Stimulated activated CD4-positive, alpha-beta T cell treated with anti-CD3 and anti-CD28 coated beads, Interleukin-1b, Interleukin-23, amount 100 ng/mL, for 48 hours (primary cell): ENCODE measurements around the gene SYT1.
"Not testable (repeated sequence)": the region's sequence is repeated elsewhere in the genome, so short reads cannot be mapped to it uniquely, and the experiment has no call there.

Experiments
- DNase-seq: peaks from one replicate; pipeline ENCODE4 v3.0.0-alpha.2; 2020

SYT1 gene

DNA sequence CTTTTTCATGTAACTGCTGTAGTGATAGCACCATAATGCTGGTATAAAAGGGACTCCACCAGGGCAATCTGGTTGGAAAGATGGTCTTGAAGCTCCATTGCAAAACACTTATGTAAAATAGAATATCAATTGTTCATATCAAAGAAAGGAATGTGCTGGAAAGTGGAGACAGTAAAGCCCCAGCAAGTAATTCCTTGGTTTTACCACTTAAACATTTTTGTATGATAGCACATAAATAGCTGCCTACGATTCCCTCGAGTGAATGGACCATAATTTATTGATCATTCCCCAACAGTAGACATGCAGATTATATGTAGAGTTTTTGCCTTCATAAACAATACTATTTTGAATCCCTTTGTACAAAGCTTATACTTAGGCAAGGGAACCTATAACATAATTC is 550.7 kb downstream of the SYT1 start:
- DNase-seq, result no peak

DNA sequence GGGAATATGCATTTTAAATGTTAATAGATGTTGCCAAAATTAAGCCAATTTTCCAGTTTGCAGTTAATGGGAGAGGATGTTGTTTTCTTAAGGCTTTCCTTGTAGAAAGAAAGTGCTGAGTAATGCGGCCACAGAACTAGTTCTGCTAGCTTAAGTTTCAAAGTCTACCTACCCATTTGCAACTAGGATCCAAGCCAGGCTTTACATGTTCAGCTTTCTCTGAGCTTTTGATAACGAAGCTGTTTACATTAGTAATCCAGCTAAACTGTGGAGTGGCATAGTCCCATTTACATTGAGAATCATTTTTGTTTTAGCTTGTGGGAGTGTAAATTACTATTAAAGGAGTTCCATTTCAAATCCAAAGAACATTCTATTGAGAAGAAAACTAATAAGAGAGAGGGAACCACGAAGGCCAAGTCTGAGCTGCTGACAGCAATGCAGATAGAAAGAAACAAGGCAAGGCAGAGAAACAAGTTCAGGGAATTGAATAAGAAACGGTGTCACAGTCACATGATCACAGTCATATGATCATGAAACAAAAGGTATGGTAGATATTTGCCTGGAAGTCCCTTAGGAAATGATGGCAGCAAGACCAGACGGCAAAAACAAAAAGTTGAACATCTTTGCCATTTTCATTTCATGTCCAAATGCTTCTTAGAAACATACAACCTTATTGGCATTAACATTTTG is 551.3 kb downstream of the SYT1 start:
- no peak for DNase-seq

DNA sequence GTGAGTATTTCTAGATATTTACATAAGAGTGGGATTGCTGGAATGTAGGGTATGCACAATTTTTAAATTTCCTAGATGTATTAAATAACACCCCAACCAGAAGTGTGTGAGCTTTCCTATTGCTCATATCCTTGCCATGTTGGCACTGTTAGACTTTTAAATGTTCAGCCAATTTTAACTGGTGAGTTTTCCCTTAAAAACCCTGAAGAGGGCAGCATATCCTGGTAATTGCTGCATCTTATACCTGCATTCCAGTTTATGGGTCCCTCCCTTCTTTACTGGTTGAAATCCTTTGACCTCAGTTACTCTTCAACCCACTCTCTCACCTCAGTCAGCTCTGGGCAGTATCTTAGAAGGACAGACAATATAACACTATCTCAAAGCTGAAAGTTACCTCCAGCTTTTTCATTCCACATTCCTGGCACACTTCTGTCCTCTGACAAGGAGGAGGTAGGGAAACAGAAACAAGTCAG is 555.6 kb downstream of the SYT1 start:
- DNase-seq, result no peak

DNA sequence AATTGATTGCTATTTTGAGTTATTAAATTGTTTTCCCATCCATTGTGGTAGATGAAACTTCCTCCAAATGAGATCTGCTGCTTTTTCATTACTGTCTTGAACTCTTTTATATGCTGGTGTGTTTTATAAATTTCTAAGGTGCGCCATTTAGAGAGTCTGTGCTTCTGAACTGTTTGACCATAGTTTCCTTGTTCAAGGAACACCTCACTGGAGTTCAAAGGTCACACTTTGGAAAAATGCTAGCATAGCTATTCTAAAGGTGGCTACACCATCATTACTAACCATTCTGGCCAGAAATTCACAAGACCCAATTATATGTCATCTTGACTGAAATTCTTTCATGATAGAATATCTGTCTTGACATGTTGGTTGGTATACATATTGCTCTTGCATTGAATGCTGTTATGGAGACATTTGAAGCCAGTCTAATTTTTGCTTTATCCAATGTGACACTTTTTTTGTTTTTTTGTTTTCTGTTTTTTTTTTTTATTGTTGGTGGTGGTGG is 556.7 kb downstream of the SYT1 start:
- DNase-seq, result no peak

DNA sequence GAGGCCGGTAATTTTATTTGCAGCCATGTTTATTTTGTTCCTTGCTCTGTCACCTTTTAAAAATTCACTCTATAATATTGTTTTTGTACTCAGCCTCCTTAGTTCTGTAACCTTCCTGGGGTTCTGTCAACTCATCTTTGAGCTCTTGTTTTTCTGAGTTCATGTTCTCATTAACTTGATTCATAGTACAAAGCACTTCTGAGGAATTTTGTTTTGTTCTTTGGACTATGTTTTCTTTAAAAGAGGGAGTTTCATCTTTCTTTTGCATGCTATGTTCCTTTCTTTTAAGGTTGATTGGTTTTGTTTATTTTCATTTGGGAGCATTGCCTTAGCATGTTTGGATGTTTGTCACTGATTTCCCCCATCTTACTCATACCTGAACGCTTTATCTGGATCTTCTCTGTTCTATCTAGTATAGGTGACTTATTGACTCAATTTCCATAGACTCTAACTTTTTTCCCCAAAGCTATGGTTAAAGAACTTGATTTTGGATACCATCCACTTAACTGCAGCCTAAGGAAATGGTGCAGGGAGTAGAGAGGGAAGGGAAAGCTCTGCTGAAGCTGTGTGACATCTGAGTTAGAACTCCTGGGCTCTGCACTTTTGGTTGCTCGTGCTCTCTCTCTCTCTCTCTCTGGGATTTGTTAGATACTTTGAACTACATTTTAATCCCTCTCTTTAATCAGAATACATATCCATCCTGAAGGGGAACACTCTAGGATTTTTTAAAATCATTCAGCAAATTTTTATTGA is 557.7 kb downstream of the SYT1 start:
- no peak for DNase-seq

DNA sequence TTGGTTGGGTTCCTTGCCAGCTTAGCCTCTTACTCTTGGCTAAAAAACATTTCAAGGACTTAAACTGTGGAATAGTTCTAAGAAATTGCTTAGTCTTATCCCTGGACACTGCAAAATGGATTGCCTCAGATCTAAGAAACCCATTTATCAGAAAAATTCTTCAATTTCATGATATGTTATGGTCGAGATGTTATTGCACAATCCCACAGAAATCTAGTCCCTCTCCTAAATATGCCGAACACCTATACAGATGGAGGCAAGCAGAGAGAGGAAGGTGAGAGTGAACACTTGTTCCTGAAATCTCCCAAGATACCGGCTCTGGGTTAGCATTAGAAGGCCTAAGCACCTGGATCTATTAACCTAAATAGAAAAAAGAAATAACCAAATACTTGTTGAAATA is 559.0 kb downstream of the SYT1 start:
- DNase-seq, result no peak

DNA sequence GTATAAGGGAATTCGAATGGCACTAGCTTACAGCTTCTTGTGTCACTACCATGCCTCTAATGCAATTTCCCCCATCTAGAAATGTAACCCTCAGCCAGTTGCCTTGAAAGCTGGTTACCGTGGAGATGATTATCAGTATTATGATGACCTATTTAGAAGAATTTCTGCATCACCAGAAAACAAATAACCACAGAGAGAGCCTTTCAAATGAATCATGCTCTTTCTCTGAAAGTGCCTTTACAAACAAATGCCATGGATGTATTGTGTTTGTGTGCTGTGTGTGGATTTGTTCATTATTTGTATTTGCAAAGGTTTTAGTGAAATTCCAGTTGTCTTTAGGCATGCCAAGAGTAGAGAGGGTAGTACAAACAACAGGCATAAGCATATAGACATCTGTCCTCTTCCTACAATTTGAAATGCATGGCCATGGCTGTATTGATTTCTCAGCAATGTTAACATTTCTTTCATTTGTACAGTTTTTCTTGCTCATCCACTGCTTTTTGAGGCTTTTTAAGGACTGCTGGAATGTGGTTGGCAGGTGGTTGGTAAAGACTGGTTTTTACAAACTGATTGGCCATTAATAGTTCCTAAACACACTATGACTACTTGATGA is 559.6 kb downstream of the SYT1 start:
- no peak for DNase-seq

DNA sequence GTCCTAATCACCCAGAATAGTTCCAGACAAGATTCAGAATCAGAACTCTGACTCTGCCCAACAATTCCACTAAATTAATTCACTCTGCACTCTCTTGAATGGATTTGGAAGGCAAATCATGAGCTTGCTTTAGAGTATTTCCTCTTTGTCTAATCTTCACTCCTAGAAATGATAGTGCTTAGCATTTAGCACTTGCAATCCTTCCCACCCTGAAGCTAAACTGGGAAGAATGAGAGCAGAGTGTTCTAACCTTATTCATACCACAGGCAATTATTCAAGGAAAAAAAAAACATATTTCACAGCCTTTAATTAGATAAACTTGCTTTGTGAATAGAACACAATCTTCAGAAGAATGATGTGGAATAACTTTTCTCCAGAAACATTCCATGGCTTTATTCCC is 561.5 kb downstream of the SYT1 start:
- no peak for DNase-seq

DNA sequence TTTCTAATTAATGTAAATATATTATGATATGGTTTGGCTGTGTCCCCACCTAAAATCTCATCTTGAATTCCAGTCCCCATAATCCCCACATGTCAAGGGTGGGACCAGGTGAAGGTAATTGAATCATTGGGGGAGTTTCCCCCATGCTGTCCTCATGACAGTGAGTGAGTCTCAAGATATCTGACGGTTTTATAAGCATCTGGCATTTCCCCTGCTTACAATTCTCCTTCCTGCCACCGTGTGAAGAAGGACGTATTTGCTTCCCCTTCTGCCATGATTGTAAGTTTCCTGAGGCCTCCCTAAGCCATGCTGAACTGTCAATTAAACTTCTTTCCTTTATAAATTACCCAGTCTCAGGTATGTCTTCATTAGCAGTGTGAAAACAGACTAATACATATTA is 562.2 kb downstream of the SYT1 start:
- DNase-seq, result not testable (repeated sequence)

DNA sequence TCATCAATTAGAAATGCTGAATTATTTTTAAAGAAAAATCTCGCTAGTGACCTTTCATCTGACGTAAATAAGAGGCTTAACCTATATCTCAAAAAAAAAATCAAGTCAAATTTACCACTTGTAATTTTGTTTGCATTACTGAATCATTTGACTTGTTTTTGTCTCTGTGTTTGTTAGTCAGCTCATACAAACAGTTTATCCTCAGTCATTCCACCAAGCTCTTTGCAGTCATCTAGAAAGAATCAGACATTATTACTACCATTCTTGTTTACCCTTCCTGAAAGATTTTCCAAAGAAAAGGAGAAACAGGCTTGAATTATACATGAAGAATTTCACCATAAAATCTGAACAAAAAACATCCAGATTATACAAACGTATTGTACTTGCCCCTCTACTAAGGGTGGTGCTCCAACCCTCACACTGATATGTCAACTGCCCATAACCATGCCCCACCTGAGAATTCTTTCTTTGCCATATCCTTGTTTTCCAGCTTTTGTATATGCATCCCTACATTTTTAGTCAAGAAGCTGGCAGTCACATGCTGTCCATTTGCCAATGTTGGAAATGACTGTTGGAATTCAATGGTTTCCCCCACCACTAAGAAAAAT is 569.0 kb downstream of the SYT1 start:
- DNase-seq, result no peak

DNA sequence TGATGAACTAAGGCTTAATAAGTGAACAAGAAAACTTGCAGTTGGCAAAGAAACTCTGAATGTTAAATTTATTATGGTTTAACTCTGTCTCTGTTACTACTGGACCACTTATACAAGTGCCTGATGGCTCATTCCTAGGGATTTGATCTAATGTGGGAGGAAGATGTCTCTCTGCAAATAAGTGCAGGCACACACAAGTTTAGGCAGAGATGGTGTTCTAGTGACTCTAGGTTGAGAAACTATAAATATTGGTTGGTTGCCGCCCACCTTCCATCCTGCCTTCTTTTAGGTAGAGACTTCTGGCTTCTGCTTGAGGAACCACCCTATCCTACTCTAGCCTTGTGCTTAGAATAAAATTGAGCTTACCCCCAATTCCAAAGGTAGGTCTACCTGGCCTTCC is 570.0 kb downstream of the SYT1 start:
- no peak for DNase-seq

DNA sequence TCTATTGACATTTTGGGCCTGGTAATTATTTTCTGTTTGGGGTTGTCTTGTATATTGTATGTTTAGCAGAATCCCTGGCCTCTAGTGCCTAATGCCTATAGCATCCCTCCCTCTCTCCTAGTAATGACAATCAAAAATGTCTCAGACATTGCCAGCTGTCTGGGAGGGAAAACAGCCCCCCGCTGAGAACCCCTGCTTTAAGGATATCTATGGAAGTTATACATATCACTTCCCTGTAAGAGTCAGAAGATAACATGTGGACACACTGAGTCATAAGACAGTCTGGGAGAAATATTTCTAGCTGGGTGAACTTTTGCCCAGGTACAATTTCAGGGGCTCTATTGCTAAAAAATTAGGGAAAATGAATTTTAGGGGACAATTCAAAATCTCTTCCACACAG is 571.2 kb downstream of the SYT1 start:
- DNase-seq, result no peak

DNA sequence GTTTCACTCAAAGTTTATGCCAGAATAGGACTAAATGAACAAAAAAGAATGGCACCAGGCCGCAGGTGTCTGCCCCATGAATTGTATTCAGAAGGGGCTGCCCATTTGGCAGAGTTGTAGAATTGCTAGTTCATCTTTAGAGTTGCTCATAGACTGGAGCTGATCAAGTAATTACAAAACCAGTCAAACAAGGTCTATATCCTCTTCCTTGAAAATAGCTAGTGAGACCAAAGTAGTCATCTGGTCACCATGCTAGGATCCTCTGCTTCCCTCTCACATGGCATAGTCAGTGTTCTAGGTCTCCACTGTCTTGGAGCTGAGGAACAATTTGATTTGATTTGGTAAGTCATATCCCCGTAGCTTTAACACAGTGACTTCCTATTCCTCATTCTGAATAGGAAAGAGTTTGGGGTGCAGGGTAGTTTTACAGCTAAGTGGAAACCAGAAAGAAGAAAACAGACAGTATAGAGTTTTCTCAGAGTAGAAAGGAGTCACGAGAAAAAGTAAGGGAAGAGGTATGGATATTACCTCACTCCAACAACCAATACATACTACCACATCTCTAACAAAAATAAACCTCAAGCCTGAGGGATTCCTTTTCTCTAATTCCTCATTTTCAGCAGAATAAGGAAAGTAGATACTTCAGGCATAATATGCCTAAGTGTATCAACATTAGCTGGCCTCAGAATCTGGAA is 574.1 kb downstream of the SYT1 start:
- no peak for DNase-seq

DNA sequence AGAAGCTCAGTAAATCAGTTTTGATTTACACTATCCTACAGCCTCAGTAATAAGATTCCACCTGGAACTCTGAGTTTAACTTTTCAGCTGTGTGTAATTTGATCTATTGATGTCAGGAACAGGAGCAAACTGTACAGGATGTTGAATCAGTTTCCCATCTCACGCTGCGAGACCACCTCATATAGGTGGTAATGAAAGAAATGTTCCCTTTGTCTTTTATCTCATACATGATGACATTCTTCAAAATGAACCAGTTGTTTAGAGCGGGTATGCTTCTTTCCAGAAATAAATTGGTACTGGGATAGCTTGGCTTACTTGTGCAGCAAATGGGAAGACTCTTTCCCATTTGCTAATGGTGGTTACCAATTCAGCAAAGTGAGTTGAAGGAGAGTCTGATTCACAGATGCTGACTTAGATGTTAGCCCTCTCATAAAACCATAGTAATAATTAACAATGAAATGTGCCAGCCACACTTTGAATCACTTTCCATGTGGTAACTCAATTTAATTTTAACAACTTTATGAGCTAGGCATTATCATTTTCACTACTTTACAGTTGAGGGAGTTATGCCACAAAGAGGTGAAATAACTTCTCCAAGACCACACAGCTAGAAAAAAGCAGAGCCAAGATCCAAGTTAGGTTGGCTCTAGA is 574.7 kb downstream of the SYT1 start:
- no peak for DNase-seq

DNA sequence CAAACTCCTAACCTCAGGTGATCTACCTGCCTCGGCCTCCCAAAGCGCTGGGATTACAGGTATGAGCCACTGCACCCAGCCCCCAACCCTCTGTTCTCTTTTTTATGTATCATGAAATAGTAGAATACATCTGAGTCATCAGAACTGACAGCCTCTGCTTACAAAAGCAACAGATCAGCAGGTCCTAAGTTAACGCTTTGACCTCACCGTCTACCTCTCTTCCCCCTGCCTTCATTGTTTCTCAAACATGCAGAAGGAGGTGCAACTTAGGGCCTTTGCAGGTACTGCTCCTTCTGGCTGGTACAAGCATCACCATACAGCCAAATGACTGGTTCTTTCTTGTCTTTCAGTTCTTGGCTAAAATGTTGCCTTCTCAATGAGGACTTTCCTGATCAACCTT is 577.0 kb downstream of the SYT1 start:
- no peak for DNase-seq

DNA sequence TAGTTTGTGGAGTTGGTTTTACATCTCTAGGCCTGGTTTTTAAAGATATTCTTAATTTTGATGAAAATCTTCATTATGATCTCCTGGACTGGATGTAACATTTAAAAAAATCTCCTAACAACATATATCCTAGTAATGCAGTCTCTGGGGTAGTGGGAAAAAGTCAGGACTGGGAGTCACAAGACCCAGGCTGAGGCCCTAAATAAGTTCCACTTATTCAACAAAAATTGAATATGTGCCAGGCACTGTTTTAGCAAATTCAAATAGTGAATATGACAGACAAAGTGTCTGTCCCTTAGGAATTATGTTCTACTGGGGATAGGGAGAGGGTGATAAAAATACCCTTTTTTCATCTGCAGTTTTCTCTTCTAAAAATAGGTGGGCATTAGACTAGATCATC is 577.8 kb downstream of the SYT1 start:
- no peak for DNase-seq

DNA sequence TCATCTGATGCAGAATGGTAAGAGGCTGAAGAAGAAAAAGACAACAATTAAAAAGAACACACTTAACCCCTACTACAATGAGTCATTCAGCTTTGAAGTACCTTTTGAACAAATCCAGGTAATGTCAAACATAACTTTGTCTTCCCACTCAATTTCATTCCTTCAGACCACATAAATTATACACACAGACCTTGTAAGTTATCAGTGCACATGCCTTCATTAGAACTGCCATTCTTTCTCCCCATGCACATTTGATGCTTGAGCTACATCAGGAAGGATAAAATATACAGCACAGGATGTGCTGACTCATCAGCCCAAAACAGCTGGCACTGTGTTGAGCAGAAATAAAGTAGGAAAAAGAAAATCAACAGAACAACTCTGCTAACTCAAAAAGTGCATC is 579.5 kb downstream of the SYT1 start:
- no peak for DNase-seq

DNA sequence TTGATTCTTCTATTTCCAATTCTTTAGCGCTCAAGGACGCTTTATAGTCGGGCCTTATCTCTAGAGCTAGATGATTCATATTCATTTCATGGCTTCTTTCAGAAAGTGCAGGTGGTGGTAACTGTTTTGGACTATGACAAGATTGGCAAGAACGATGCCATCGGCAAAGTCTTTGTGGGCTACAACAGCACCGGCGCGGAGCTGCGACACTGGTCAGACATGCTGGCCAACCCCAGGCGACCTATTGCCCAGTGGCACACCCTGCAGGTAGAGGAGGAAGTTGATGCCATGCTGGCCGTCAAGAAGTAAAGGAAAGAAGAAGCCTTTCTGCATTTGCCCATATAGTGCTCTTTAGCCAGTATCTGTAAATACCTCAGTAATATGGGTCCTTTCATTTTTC is 584.2 kb downstream of the SYT1 start:
- DNase-seq, result no peak

DNA sequence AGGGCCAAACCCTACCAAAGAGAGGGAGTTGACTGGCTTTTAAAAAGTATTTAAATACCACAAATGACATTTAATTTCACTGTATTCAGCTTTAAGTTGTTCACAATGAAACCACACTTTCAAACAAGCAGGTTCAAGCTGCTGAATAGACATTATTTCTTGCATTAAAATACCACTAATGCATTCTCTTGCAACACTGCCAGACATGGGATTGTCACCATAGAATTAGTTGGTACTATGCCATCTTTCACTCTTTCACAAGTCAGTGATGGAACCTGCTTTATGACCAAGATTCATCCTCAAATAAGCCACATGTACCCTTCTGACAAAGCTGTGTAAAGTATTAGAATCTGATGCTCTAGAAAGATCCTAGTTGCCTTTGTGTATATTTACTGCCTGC is 586.8 kb downstream of the SYT1 start:
- no peak for DNase-seq

DNA sequence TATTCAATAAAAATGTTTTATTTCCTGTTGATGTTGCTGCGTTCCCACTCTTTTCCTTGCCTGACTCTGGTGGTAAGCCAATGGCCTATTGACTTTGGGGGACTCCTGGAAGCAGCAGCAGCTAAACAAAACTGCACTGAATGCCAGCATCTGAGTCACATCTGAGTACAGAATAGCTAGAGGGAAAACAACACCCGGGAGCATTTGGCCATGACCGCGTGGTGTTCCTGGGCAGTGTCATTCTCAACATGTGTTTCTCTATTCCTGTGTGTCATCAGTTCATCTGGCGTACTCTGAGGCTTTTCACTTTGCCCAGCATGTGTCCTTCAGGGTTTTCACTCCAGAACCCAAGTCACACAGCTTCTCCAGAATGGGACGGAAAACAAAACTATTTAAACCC is 587.4 kb downstream of the SYT1 start:
- DNase-seq, result no peak

DNA sequence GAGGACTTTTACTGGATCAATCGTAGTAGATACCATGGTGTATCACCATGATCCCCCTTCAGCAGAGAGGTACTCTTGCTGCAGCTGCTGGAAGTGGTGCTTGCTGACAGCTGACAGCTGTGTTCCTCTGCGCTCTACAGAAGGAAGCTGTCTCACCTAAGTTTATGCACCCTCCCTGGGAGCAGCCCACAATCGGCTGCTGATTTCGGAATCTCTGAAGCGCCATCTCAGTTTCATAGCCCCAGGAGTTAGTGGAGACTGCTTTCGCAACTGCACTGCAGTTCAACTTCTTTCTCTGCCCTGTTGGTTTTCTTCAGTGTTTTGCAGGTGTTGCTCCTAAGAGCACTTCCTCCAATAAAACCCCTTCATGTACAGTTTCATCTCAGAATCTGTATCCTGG is 588.3 kb downstream of the SYT1 start:
- no peak for DNase-seq

DNA sequence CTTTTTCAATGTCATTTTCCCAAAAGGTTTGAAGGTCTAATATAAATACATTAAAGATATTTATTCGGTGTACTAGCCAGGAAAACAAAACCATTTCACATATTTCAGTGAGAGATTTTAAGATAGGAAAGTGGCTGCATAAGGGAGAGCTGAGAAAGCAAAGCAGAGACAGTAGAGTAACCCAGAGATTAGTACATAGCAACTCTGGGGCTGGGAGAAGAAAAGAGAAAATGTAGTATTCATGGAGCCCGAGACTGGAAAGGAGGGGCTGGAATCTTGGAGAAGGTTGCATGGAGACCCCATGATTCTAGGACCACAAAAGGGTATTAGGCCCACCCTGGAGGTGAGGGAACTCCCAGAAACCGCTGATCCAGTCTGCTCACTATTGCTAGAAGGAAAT is 589.2 kb downstream of the SYT1 start:
- no peak for DNase-seq
